AG08395 (cell line): ENCODE measurements around the gene FBP1.
"Not testable (repeated sequence)": the region's sequence is repeated elsewhere in the genome, so short reads cannot be mapped to it uniquely, and the experiment has no call there.

Experiments used
- DNase-seq: peaks from one replicate; pipeline ENCODE4 v3.0.0; 2012; ENCODE audit warnings: mixed read lengths, low spot score

Gene FBP1

GRCh38 chr9:94576131-94576530, 63.2 kb downstream of the FBP1 start:
- DNase-seq = no peak

GRCh38 chr9:94568972-94569712, 70.2 kb downstream of the FBP1 start:
- DNase-seq = no peak

- no peak for DNase-seq
Measured at GRCh38 chr9:94568250-94568889, 70.9 kb downstream of the FBP1 start.

DNA sequence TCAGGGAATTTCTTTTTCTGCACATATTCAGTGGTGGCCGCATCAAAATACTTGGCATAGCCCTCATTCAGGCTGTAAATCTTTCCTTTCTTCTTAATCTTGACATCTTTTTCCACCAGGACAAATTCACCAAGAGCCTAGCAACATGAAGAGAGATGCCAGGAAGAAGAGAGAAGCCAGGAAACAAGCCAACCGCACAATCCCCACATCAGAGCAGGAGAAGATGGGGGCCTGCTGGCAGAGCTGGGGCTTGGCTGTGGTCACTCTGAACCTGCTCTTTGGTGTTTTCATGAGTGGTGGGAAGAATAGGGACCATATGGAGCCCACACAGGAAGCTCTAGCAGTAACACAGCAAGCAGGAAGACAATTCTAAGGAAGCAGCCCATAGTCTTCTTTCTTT, 72.0 kb downstream of the FBP1 start:
- no peak for DNase-seq

GRCh38 chr9:94566550-94566949, 72.8 kb downstream of the FBP1 start:
- no peak for DNase-seq

GRCh38 chr9:94564279-94564678, 75.0 kb downstream of the FBP1 start:
- DNase-seq = not testable (repeated sequence)

- DNase-seq = no peak
Measured at GRCh38 chr9:94563548-94563947, 75.8 kb downstream of the FBP1 start.

DNA sequence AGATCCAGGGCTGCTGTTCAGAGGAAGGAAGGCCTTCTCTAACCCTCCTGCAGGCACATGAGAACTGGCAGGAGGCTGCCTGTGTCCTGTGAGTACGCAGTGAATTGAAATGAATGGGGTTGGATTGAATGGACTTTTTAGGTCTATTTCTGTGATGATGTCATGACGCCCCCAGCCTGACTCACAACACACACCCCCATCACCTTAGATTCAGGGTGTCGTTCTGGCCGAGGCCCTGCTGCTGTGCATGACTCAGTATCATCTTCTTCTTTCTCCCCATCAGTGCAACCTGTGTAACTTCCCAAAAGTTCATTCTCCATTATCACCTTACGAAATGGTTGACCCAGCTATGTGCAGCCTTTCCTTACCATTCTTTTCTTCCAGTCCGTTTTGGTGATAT, 79.1 kb downstream of the FBP1 start:
- no peak for DNase-seq

DNA sequence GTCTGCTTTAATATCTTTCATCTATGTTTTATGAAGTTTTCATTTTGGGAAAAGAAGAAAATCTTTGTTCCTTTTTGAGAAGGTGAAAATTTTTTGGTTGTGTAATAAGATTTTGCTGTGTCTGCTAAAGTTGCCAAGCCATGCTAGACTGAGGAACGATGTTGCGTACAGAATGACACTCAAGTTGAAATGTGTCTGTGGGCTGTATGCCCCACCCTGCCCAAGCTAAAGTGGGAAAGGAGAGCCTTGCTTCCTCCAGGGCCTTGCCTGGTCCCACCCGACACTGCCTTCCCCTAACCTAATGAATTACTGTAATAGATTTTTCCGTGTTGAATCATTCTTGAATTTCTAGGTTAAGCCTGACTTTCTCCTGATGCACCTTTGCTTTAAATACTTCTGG, 81.9 kb downstream of the FBP1 start:
- no peak for DNase-seq

- peak; percentile 20 for DNase-seq
Measured at GRCh38 chr9:94554439-94555331, 84.6 kb downstream of the FBP1 start, which contains the start of gene PCAT7. PCAT7 (plus strand) TSS chr9:94555083.

DNA sequence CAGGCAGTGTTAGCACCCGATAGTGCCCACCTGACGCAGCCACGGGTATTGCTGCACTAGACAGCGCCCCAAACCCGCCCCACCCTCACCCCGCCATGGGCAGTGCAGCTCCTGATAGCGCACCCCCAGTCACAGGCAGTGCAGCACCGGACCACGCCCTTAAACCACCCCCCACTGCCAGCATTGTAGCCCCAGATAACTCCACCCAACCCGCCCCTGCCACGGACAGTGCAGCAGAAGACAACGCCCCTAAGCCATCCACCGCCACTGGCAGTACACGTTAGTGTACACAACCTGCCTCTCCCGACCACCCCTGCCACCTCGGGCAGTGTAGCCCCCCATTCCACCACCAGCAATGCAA, 85.3 kb downstream of the FBP1 start:
- DNase-seq = no peak
